K562 (cell line): ENCODE results near the gene CERS4. TPM values are rescaled to one million over a fixed set of nuclear protein-coding genes. Genes with fewer than 3 reads are reported as not detected.
A peak's percentile ranks its signal among the peaks of the same experiment; 100 is the strongest.

Experiments
- ARID1B ChIP-seq: fragments of 450-650 bp; IDR thresholded peaks from 2 replicates; pipeline ENCODE4 v1.6.1; 2016; ENCODE audit warnings: antibody characterized with exemption, mild to moderate bottlenecking, inconsistent platforms
- ARID2 ChIP-seq: fragments of 450-650 bp; IDR thresholded peaks from 2 replicates; pipeline ENCODE4 v1.6.1; 2017; ENCODE audit warnings: antibody characterized with exemption, mild to moderate bottlenecking
- ATF1 ChIP-seq, 2 experiments: fragments of 450-650 bp in 1 of 2; IDR thresholded peaks; 2 replicates each; pipeline ENCODE4 v1.6.1; 2016; ENCODE audit warnings: missing compliant biosample characterization in 1 of 2, missing genetic modification characterization in 1 of 2
- CHCHD3 ChIP-seq: fragments of 250-450 bp; sonication (Bioruptor Pico); IDR thresholded peaks from 2 replicates; pipeline ENCODE4 v2.1.2; 2022; ENCODE audit warnings: mild to moderate bottlenecking
- DPF2 ChIP-seq: fragments of 450-650 bp; IDR thresholded peaks from 2 replicates; pipeline ENCODE4 v1.6.1; 2016
- EZH2 ChIP-seq: IDR thresholded peaks from 2 replicates; pipeline ENCODE4 v1.6.1; 2012; ENCODE audit warnings: low read depth, mild to moderate bottlenecking, inconsistent platforms, low read length, borderline replicate concordance
- GATAD2A ChIP-seq: fragments of 450-650 bp; IDR thresholded peaks from 2 replicates; pipeline ENCODE4 v1.6.1; 2017
- GTF2B ChIP-seq: IDR thresholded peaks from 2 replicates; pipeline ENCODE4 v1.6.1; 2011; ENCODE audit not compliant: insufficient read length; ENCODE audit errors: extremely low read depth
- HMBOX1 ChIP-seq: sonication (generic); IDR thresholded peaks from 2 replicates; pipeline ENCODE4 v1.6.1; 2016
- HNRNPH1 ChIP-seq: fragments of 200-400 bp; formaldehyde crosslinking; optimal IDR thresholded peaks from 2 replicates; pipeline ENCODE3; 2017; ENCODE audit warnings: low read depth, mild to moderate bottlenecking, low read length, moderate library complexity
- MYNN ChIP-seq, 2 experiments: sonication (generic); formaldehyde crosslinking in 1 of 2; IDR thresholded peaks; 2 replicates each; pipeline versions ENCODE4 v1.5.0 to v1.6.1; 2016 to 2020; ENCODE audit warnings: antibody characterized with exemption in 1 of 2, missing genetic modification reagents in 1 of 2
- NCOA4 ChIP-seq: fragments of 450-650 bp; IDR thresholded peaks from 2 replicates; pipeline ENCODE4 v1.6.1; 2018; ENCODE audit warnings: mild to moderate bottlenecking; ENCODE audit not compliant: partially characterized antibody
- NR2F6 ChIP-seq: fragments of 450-650 bp; formaldehyde crosslinking; IDR thresholded peaks from 2 replicates; pipeline ENCODE4 v1.4.0; 2020; ENCODE audit warnings: mild to moderate bottlenecking
- PHF20 ChIP-seq: fragments of 450-650 bp; IDR thresholded peaks from 2 replicates; pipeline ENCODE4 v1.6.1; 2018; ENCODE audit not compliant: partially characterized antibody
- POLR2H ChIP-seq: IDR thresholded peaks from 2 replicates; pipeline ENCODE4 v1.6.1; 2016; ENCODE audit warnings: missing genetic modification characterization, low read depth, mild to moderate bottlenecking, control low read depth, missing compliant biosample characterization, moderate library complexity
- RBFOX2 ChIP-seq: fragments of 200-400 bp; formaldehyde crosslinking; IDR thresholded peaks from 2 replicates; pipeline ENCODE4 v1.6.1; 2017; ENCODE audit warnings: low read depth, mild to moderate bottlenecking, low read length, moderate library complexity
- SAFB2 ChIP-seq: fragments of 200-400 bp; formaldehyde crosslinking; IDR thresholded peaks from 2 replicates; pipeline ENCODE4 v1.6.1; 2018; ENCODE audit warnings: borderline replicate concordance, low read length, low read depth, moderate library complexity; ENCODE audit not compliant: severe bottlenecking
- TCF3 ChIP-seq: sonication (generic); formaldehyde crosslinking; IDR thresholded peaks from 2 replicates; pipeline ENCODE4 v1.4.0; 2020; ENCODE audit warnings: mild to moderate bottlenecking, missing genetic modification reagents
- YBX1 ChIP-seq: fragments of 450-650 bp; IDR thresholded peaks from 2 replicates; pipeline ENCODE4 v1.7.1; 2016; ENCODE audit warnings: mild to moderate bottlenecking
- ZBTB34 ChIP-seq: fragments of 250-450 bp; sonication (Bioruptor Pico); IDR thresholded peaks from 2 replicates; pipeline ENCODE4 v1.8.0; 2021; ENCODE audit warnings: mild to moderate bottlenecking, moderate library complexity
- ZNF12 ChIP-seq: sonication (generic); formaldehyde crosslinking; IDR thresholded peaks from 2 replicates; pipeline ENCODE4 v1.4.0; 2020; ENCODE audit warnings: mild to moderate bottlenecking, missing genetic modification reagents
- ZNF274 ChIP-seq: IDR thresholded peaks from 2 replicates; pipeline ENCODE4 v1.6.1; 2011; ENCODE audit warnings: low read depth, mild to moderate bottlenecking, low read length, moderate library complexity, borderline replicate concordance
- ZNF695 ChIP-seq: fragments of 450-650 bp; formaldehyde crosslinking; IDR thresholded peaks from 2 replicates; pipeline ENCODE4 v1.4.0; 2020; ENCODE audit warnings: mild to moderate bottlenecking, moderate library complexity
- ZNF76 ChIP-seq: fragments of 250-450 bp; sonication (Bioruptor Pico); IDR thresholded peaks from 2 replicates; pipeline ENCODE4 v1.4.0; 2020; ENCODE audit warnings: mild to moderate bottlenecking, moderate library complexity, borderline replicate concordance
- polyA plus RNA-seq, 8 experiments: library from polyadenylated mRNA; depleted of rRNA in 4 of 8; stranded (reverse) in 5 of 8; unstranded in 3 of 8; fragments of >200 nt; fragmentation: Nextera tagmentation in 2 of 8; fragmentation: Illumina TruSeq in 1 of 8; extraction: Ambion mirVana in 2 of 8; extraction: Trizol in 1 of 8; gene quantifications; 2 replicates each; pipeline versions ENCODE4 v1.2.1 to v1.2.3, GENCODE V29; 2011 to 2014; ENCODE audit warnings: inconsistent platforms in 1 of 8, missing spikeins in 1 of 8
- total RNA-seq, 7 experiments: library from RNA; depleted of rRNA in 6 of 7; stranded (reverse); fragments of >200 nt in 6 of 7; fragmentation: Illumina TruSeq in 2 of 7; extraction: Trizol in 2 of 7; gene quantifications; 2 replicates each; pipeline versions ENCODE4 v1.2.1 to v1.2.3, GENCODE V29; 2011 to 2021; ENCODE audit warnings: low replicate concordance in 1 of 7

CERS4 gene
- total and polyA plus RNA-seq, 9 of the 15 experiments (the other 6 are each of a cell fraction or from before 2014, with no cell fraction given): 0.14 to 4.4 (median 2.9) TPM; not detected in 1

GRCh38 chr19:8307965-8308866 lies 99.0 kb downstream of the CERS4 start, which contains the start of gene CD320 (continued):
- no peak for TF ChIP-seq HMBOX1
- no peak for TF ChIP-seq DPF2
- TF ChIP-seq TCF3 (CRISPR knock-in tag): peak; percentile 20; the same call in 1 of the 2 replicates
- TF ChIP-seq PHF20: no peak
- no peak for TF ChIP-seq GTF2B
- TF ChIP-seq MYNN (IDR thresholded peaks at IDR 0.05): no peak
- no peak for TF ChIP-seq MYNN (CRISPR knock-in tag; IDR thresholded peaks at IDR 0.05)
- TF ChIP-seq ARID1B: no peak
- peak; percentile 29; the same call in 1 of the 2 replicates for TF ChIP-seq ZNF274
- no peak for TF ChIP-seq ZBTB34 (CRISPR knock-in tag)
- no peak for TF ChIP-seq HNRNPH1
- no peak for TF ChIP-seq YBX1
- TF ChIP-seq ZNF12 (CRISPR knock-in tag): peak; percentile 88
- TF ChIP-seq GATAD2A: no peak
- TF ChIP-seq POLR2H (tag): no peak
- TF ChIP-seq ATF1 (CRISPR knock-in tag; IDR thresholded peaks at IDR 0.05): no peak
- peak; percentile 93 for TF ChIP-seq ATF1 (tag; IDR thresholded peaks at IDR 0.05)
- TF ChIP-seq NR2F6 (CRISPR knock-in tag): no peak
- TF ChIP-seq ARID2: no peak
- peak; percentile 90 for TF ChIP-seq RBFOX2
- TF ChIP-seq SAFB2: no peak
- TF ChIP-seq EZH2: no peak
- TF ChIP-seq CHCHD3 (CRISPR knock-in tag): no peak
- no peak for TF ChIP-seq NCOA4
- no peak for TF ChIP-seq ZNF76 (CRISPR knock-in tag)
- TF ChIP-seq ZNF695 (CRISPR knock-in tag): no peak
